T follicular helper cell (primary cell): Measurements from ENCODE around the gene FBN1.

Experiments used
- DNase-seq: peaks from one replicate; pipeline ENCODE4 v3.0.0-alpha.2; 2020; ENCODE audit warnings: low read depth

FBN1 gene

GRCh38 chr15:48652510-48653076 lies 7.1 kb upstream of the FBN1 start:
- DNase-seq, result no peak

DNA sequence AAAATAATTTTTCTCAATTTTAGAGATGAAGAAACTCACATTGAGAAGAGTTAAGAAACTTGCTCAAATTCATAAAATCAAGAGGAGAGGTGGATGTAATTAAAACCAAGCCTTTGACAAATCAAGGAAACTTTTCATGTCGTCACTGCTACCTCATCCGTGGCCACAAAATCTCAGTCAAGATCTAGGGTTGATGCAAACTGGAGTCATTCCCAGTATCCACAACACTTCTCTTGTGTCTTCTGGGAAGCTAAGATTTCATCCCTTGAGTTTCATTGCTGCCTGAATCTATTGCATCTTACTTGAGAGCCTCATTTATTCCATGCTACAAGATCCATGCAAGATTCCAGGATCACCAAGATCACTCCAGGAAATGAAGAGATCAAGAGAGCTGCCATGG lies 5.4 kb upstream of the FBN1 start:
- DNase-seq, result no peak

DNA sequence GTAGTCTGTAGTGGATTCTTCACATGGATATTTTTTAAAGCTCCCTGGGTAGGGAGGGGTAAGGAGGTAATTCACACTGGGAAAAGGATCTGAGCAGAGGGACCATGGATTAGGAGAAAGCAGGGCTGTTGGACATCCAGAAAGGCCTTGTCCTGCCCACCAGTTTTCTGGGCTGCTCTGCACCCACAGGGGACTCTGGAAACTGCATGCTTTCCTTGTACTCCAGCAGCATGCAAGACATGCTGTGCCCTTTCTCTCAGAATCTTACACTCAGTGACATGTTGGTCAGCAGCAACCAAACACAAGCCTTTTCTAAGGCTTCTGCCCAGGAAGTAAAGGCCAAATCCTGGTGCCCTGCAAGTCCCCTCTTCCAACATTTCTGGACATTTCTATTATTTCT lies 2.5 kb upstream of the FBN1 start:
- DNase-seq, result no peak

GRCh38 chr15:48646331-48646730 lies 822 bp upstream of the FBN1 start:
- DNase-seq, result no peak

DNA sequence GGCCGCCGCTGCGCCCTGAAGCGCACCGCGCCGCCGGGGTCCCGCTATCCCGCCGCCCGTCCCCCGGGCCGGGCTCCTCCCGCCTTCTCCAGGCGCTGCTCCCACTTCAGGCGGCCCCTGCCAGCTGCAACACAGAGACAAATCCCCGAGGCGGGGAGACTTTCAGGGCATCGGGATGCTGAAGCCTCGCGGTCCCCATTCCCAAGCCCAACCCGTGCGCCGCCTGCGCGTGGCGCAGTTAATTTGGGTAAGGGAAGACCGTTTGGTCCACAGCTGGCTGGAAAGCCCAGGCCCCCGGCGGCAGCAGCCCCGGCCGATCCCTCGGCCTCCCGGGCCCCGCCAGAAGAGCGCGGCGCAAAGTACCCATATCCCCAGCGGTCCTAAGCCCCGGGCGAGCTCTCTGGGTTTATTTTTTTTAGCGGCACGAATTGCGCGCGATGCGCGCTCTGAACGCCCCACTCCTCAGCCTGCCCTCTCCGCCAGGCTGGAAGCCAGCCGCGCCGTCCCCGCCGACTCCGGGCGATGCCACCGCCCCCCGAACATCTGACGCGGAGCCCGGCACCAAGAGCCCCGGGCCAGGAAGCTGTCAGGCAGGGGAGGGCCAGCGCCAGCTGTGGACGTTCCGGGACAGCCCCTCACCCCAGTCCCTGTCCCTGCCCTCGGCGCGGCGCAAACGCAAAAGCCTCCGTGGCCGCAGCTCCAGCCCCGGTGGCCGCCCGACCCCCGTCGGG lies 517 bp downstream of the FBN1 start:
- no peak for DNase-seq

DNA sequence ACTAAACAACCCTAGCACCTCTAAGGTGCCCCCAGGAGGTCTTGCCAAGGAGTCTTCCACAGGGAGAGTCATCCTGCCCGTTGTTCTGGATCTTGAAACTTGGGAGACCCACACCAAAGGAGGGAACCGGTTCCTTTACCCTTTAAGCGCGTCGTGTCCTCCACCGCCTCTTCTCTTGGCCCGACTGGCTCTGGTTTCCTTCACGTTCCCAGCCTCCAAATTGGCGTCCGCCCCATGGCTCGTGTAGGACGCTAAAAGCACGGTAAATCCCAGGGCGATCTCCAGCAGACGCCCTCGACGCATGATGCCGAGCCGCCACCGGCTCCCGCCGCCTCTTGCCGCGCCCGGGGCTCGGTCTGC lies 1.1 kb downstream of the FBN1 start:
- DNase-seq, result no peak

DNA sequence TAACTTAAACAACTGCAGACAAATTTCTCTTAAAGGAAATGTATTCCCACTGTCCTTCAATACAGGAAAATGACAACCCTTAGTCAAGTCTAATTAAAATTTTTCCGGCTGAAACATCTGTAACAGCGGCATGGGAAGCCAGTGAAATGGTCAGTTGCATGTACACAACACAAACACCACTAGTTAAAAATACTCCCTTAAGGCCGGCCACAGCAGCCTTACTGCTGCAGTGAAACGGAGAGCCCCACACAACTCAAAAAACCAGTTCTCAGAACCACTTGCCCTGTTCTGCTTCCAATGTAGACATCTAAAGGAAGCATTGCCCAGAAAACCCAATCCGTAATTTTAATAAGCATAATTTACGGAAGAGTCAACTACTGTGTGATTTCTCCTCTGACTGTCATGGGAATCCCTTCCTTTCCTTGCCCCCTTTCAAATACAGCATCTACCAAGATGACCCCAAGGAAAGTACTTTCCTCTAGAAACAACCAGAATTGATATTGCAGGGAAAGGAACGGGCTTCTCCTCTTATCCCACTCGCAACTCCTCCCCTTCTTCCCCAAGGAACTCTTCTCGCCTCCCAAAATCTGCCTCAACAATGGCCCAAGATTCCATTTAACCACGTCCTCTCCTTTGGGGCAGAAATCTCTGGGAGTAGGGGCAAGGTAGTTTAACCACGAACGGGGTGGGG lies 1.6 kb downstream of the FBN1 start:
- no peak for DNase-seq

GRCh38 chr15:48643206-48643605 lies 2.3 kb downstream of the FBN1 start:
- no peak for DNase-seq

DNA sequence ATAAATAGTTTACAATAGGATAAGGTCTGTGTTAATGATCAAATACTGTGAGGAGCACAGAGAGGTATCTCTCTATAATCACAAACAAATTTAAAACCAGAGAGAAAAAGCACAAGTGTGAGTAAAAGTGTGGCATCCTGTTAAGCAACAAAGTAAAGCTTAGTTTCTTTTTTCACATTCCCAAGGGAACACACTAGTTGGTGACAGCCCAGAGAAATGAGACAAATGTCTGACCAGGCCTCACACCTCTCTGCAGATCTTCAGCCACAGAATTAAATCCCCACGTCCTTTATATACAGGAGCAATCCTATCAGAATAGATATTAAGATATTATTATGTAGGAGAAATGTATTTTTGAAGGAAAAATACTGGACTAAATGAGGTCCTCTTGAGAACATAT lies 2.7 kb downstream of the FBN1 start:
- no peak for DNase-seq

DNA sequence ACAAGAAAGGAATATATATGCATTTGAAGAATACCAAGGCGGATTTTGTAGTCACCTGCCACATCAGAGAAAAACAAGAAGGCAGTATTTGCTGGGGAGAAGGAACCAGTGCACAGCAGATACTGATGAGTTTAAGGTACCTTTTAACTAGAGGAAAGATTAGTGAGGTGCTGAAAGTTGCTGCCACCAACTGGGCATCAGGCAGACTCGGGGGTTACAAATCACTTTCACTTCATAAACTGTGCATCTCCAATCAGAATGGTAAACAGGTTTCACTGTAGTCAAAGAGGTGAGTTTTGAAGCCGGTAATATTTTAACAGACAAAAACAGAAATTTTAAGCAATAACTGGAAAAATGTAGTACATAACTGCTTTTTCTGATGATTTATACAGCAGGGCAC lies 4.1 kb downstream of the FBN1 start:
- no peak for DNase-seq

GRCh38 chr15:48638963-48639362 lies 6.5 kb downstream of the FBN1 start:
- DNase-seq, result no peak

DNA sequence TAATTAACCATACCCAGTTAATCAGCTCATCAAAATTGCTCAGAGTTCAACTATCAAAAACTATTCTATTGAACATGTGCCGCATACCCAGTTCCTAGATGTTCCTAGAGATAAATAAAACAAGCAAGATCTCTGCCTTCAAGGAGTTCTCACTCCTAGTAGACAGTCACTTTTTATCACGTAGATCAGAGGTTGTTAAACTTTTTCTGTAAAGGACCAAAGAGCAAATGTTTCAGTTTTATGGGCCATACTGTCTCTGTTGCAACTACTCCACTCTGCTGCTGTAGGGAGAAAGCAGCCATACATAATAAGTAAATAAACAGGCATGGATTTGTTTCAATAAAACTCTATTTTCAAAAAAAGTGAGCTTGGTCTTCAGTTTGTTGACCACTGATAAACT lies 7.9 kb downstream of the FBN1 start:
- DNase-seq, result no peak

GRCh38 chr15:48636511-48636910 lies 9.0 kb downstream of the FBN1 start:
- no peak for DNase-seq

DNA sequence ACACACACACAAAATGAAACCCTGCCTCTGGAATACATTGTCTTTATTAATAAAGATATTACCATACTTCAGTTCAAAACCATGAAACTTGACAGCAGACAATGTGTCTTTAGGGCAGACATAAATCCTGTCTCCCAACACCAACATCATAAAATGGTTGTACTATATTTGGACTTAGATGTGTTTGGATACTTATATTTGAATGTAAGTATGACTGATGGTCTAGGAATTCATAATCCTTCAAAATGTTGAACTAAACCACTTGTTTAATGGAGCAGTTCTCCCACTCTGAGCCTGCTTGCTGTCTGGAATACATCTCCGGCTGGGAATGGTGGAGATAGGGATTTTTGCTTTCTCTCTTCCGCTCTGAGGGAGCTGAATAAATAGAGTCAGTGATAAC lies 10.6 kb downstream of the FBN1 start:
- DNase-seq, result no peak

GRCh38 chr15:48634096-48634495 lies 11.4 kb downstream of the FBN1 start:
- no peak for DNase-seq

DNA sequence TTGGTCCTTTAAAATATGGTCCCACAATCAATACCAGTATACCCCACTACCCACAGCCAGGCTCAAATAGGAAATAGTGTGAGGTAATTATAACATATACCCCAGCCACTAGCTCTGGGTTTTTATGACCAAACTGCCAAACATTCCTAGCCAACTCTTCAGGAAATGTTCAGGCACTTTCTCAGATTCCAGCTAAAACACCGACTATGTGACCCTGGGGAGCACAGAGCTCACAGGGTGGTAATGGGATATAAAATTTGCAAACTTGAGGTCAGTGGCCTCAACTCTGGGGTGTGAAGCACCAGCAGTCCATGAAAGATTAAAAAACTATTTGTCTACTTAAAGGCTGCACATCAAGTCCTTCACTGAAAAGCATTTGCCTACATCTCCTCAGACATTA lies 12.9 kb downstream of the FBN1 start:
- DNase-seq, result no peak

GRCh38 chr15:48631176-48631770 lies 14.2 kb downstream of the FBN1 start:
- no peak for DNase-seq

GRCh38 chr15:48630245-48630644 lies 15.3 kb downstream of the FBN1 start:
- no peak for DNase-seq

- DNase-seq, result no peak
These were observed 16.7 kb downstream of the FBN1 start for GRCh38 chr15:48628832-48629231.

GRCh38 chr15:48627260-48627940 lies 18.1 kb downstream of the FBN1 start:
- DNase-seq, result no peak

- DNase-seq, result no peak
These were observed 20.4 kb downstream of the FBN1 start for GRCh38 chr15:48625126-48625525.

DNA sequence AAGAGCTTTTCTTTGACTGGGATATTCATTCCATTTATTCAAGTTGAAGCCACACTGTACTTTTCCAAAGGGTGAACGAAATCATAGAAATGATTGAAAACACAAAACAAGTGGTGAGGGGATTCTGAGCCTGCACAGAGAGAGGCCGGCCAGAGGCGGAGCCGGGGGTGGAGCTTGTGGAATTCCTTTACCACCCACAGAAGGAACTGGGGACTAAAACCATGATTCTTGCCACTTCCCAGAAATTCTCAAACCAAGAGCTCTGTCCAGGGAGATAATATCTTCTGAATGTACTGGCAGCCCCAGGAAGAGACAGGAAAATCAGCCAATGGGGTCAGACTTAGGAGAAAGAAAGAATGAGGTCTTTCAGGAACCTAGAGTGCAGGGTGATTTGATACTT lies 20.8 kb downstream of the FBN1 start:
- no peak for DNase-seq

DNA sequence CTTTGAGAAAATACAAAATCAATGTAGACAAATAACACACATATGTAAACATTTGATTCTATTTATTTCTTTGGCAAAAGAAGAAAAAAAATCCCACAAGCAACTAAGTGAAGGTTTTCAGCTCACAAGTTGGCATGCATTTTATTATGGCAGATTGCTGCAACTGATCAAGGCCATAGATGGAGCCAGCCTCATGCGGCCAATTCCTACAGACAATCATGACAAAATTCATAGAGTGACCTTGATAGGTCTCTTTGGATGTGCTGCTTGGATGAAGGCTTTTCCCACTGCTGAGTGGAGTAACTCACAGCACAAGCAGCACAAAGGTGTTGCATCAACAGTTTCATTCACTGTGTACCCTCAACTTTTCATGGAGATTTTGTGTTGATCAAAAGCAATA lies 22.1 kb downstream of the FBN1 start:
- DNase-seq, result no peak
